BJ (cell line): ENCODE results near the gene PTH2. TPM values are rescaled to one million over a fixed set of nuclear protein-coding genes. Genes with fewer than 3 reads are reported as not detected.
A peak's percentile ranks its signal among the peaks of the same experiment; 100 is the strongest.

Experiments used
- CTCF ChIA-PET: fragments of 350-600 bp; formaldehyde crosslinking; extraction: SDS; loops from one replicate; lab custom pipeline; 2021; ENCODE audit warnings: antibody characterized with exemption, inconsistent platforms; lab: Yijun Ruan, JAX
- POLR2A ChIA-PET: fragments of 300-600 bp; sonication (Branson Sonifier 250); formaldehyde crosslinking; extraction: SDS; loops from one replicate; lab custom pipeline; 2021; ENCODE audit warnings: antibody characterized with exemption; lab: Charles Lee
- DNase-seq: peaks from one replicate; pipeline ENCODE4 v3.0.0-alpha.2; 2011; ENCODE audit warnings: low read depth
- H3K27me3 ChIP-seq: 2 replicates; pipeline ENCODE4 v1.6.0; 2011; ENCODE audit warnings: low read length; ENCODE audit not compliant: control insufficient read depth, insufficient read depth
- H3K36me3 ChIP-seq: 2 replicates; pipeline ENCODE4 v1.5.1; 2011; ENCODE audit warnings: low read length; ENCODE audit not compliant: control insufficient read depth, insufficient read depth
- H3K4me3 ChIP-seq: 2 replicates; pipeline ENCODE4 v1.5.1; 2011; ENCODE audit warnings: low read depth, mild to moderate bottlenecking, control low read depth, low read length
- CTCF ChIP-seq: IDR thresholded peaks from 2 replicates; pipeline ENCODE4 v1.5.1; 2011; ENCODE audit warnings: low read depth, mild to moderate bottlenecking, control low read depth, inconsistent platforms, low read length, moderate library complexity; ENCODE audit not compliant: insufficient read depth
- polyA plus RNA-seq: library from polyadenylated mRNA; depleted of rRNA; stranded (reverse); fragments of >200 nt; gene quantifications from 2 replicates; pipeline ENCODE4 v1.2.3, GENCODE V29; 2011

PTH2 gene
- polyA plus RNA-seq, 1 experiment = not detected

GRCh38 chr19:49441210-49441959, 18.1 kb upstream of the PTH2 start, which contains the start of gene SLC17A7:
SLC17A7 (minus strand) TSS chr19:49441527; CDS start chr19:49441379, 148 bp downstream.
- DNase-seq = no peak
- Histone ChIP-seq H3K36me3 (no peaks in the 10 kb centered on the region), H3K27me3 (peaks cover 43% of the 10 kb centered on the region), H3K4me3 (peak within 1 kb of the TSS; percentile 72)
- ChIA-PET CTCF (interaction anchor here (1.1 to 2.5 kb wide), 8 partner anchors 10 to 75 kb away, joined by 3 to 13 read pairs (median 4); partner anchors contain the start of gene PIH1D1), POLR2A (interaction anchor here (0.6 kb wide), 1 partner anchor 189 kb away, joined by 3 read pairs; no protein-coding TSS in a partner anchor)
- no peak for TF ChIP-seq CTCF

- peaks cover 47% of the 10 kb centered on the region for H3K27me3 ChIP-seq
- POLR2A ChIA-PET = no interaction called here
- H3K36me3 ChIP-seq = no peaks in the 10 kb centered on the region
- CTCF ChIA-PET = interaction anchor here (1.1 to 2.5 kb wide), 3 partner anchors 14 to 215 kb away, joined by 4 to 12 read pairs (median 6); no protein-coding TSS in a partner anchor
- no peak for TF ChIP-seq CTCF
- H3K4me3 ChIP-seq = no peak overlapping the region
- DNase-seq = no peak
Measured at GRCh38 chr19:49440439-49441209, 17.4 kb upstream of the PTH2 start.

GRCh38 chr19:49439836-49440235, 16.6 kb upstream of the PTH2 start:
- Histone ChIP-seq H3K4me3 (no peak overlapping the region), H3K27me3 (peaks cover 49% of the 10 kb centered on the region), H3K36me3 (no peaks in the 10 kb centered on the region)
- POLR2A ChIA-PET = no interaction called here
- CTCF ChIA-PET = interaction anchor here (1.1 to 2.5 kb wide), 3 partner anchors 13 to 215 kb away, joined by 4 to 12 read pairs (median 6); no protein-coding TSS in a partner anchor
- TF ChIP-seq CTCF = no peak
- DNase-seq = no peak

GRCh38 chr19:49438261-49438660, 15.0 kb upstream of the PTH2 start:
- Histone ChIP-seq H3K27me3 (peaks cover 57% of the 10 kb centered on the region), H3K36me3 (no peaks in the 10 kb centered on the region), H3K4me3 (no peak overlapping the region)
- ChIA-PET CTCF (no interaction called here), POLR2A (no interaction called here)
- no peak for DNase-seq
- TF ChIP-seq CTCF = no peak

GRCh38 chr19:49437231-49437630, 14.0 kb upstream of the PTH2 start:
- peaks cover 66% of the 10 kb centered on the region for H3K27me3 ChIP-seq
- ChIA-PET POLR2A (no interaction called here), CTCF (no interaction called here)
- no peaks in the 10 kb centered on the region for H3K36me3 ChIP-seq
- no peak overlapping the region for H3K4me3 ChIP-seq
- no peak for DNase-seq
- TF ChIP-seq CTCF = no peak
